GM12878 (cell line): Measurements from ENCODE around the gene FSIP1. TPM values are rescaled to one million over a fixed set of nuclear protein-coding genes. Genes with fewer than 3 reads are reported as not detected.

Experiments used
- ATAC-seq: fragments of 200-7000 bp; cut with Tn5 transposase; 3 replicates; pipeline ENCODE4 v1.9.1; 2020; ENCODE audit warnings: mild to moderate bottlenecking, moderate library complexity
- BruUV-seq: library from RNA; stranded (reverse); fragments of 400-500 nt; replicated peaks from 2 replicates; lab custom pipeline; 2021; lab: Mats Ljungman, UMichigan
- CTCF ChIA-PET: fragments of 300-600 bp; sonication (Branson Sonifier 250); formaldehyde crosslinking; extraction: SDS; loops from one replicate; lab custom pipeline; 2021; ENCODE audit warnings: inconsistent platforms; lab: Yijun Ruan, JAX
- POLR2A ChIA-PET: fragments of 350-600 bp; formaldehyde crosslinking; extraction: SDS; loops from one replicate; lab custom pipeline; 2021; ENCODE audit warnings: inconsistent platforms; lab: Charles Lee
- RAD21 ChIA-PET: fragments of 300-600 bp; sonication (Branson Sonifier 250); formaldehyde crosslinking; loops from one replicate; lab custom pipeline; 2023; ENCODE audit warnings: antibody characterized with exemption; ENCODE audit not compliant: unreplicated experiment; lab: Charles Lee
- SMC1A ChIA-PET: fragments of 300-600 bp; sonication (Branson Sonifier 250); formaldehyde crosslinking; loops from one replicate; lab custom pipeline; 2023; ENCODE audit not compliant: unreplicated experiment, uncharacterized antibody; lab: Charles Lee
- DNase-seq: peaks from one replicate; pipeline ENCODE4 v3.0.0-alpha.2; 2011; ENCODE audit warnings: low read depth, low spot score
- FAIRE-seq: peaks from 3 replicates; lab custom pipeline; 2011; peaks lifted over from hg19 to GRCh38; lab: Jason Lieb, UNC
- H2AFZ ChIP-seq: 2 replicates; pipeline ENCODE4 v1.6.0; 2011; ENCODE audit warnings: low read depth, low read length, control low read depth; ENCODE audit not compliant: control insufficient read depth
- H3K27ac ChIP-seq: 2 replicates; pipeline ENCODE4 v1.5.1; 2011; ENCODE audit warnings: control low read depth; ENCODE audit not compliant: control insufficient read depth, insufficient read depth
- H3K27me3 ChIP-seq, 2 experiments: replicated peaks in 1 of 2; 2 replicates each; pipeline versions ENCODE4 v1.6.0 to v1.6.1; 2011; ENCODE audit warnings: low read length in 1 of 2; ENCODE audit not compliant: control insufficient read depth in 2 of 2, insufficient read depth in 2 of 2
- H3K36me3 ChIP-seq, 2 experiments: 2 replicates each; pipeline ENCODE4 v1.5.1; 2011; ENCODE audit warnings: low read length in 1 of 2; ENCODE audit not compliant: control insufficient read depth in 2 of 2, insufficient read depth in 2 of 2
- H3K4me1 ChIP-seq: 2 replicates; pipeline ENCODE4 v1.6.1; 2011; ENCODE audit warnings: mild to moderate bottlenecking, low read length, moderate library complexity, mixed read lengths; ENCODE audit not compliant: control insufficient read depth, insufficient read depth
- H3K4me2 ChIP-seq: 2 replicates; pipeline ENCODE4 v1.6.0; 2011; ENCODE audit warnings: control low read depth; ENCODE audit not compliant: control insufficient read depth, insufficient read depth
- H3K4me3 ChIP-seq: fragments of 200-600 bp; sonication (generic); 2 replicates; pipeline ENCODE4 v1.5.1; 2016
- H3K79me2 ChIP-seq: 2 replicates; pipeline ENCODE4 v1.6.0; 2011; ENCODE audit warnings: low read length; ENCODE audit not compliant: control insufficient read depth, insufficient read depth
- H3K9ac ChIP-seq: 2 replicates; pipeline ENCODE4 v1.8.0; 2011; ENCODE audit warnings: low read length, control low read depth, mixed read lengths; ENCODE audit not compliant: control insufficient read depth, insufficient read depth
- H3K9me3 ChIP-seq: replicated peaks from 3 replicates; pipeline ENCODE4 v1.5.1; 2011; ENCODE audit warnings: mild to moderate bottlenecking, low read length; ENCODE audit not compliant: control insufficient read depth, insufficient read depth
- H4K20me1 ChIP-seq: 2 replicates; pipeline ENCODE4 v1.6.0; 2011; ENCODE audit not compliant: control insufficient read depth, insufficient read depth
- BCL11A ChIP-seq: IDR thresholded peaks from 2 replicates; pipeline ENCODE4 v1.6.1; 2011; ENCODE audit warnings: low read depth, low read length
- CHD4 ChIP-seq: fragments of 200-600 bp; sonication (generic); IDR thresholded peaks from 2 replicates; pipeline ENCODE4 v1.6.1; 2016; ENCODE audit warnings: mild to moderate bottlenecking
- JUNB ChIP-seq: IDR thresholded peaks from 2 replicates; pipeline ENCODE4 v1.6.1; 2016; ENCODE audit warnings: antibody characterized with exemption, mild to moderate bottlenecking
- MYC ChIP-seq: IDR thresholded peaks from 2 replicates; pipeline ENCODE4 v1.6.1; 2011; ENCODE audit warnings: mild to moderate bottlenecking, low read length, moderate library complexity, inconsistent platforms; ENCODE audit not compliant: insufficient read depth, insufficient replicate concordance, insufficient read length, severe bottlenecking
- RAD21 ChIP-seq: IDR thresholded peaks from 2 replicates; pipeline ENCODE4 v1.6.1; 2011; ENCODE audit warnings: mild to moderate bottlenecking, low read depth, low read length, moderate library complexity; ENCODE audit not compliant: insufficient read depth
- SMAD5 ChIP-seq: IDR thresholded peaks from 2 replicates; pipeline ENCODE4 v1.6.1; 2016; ENCODE audit warnings: antibody characterized with exemption, low read depth
- SUPT20H ChIP-seq: IDR thresholded peaks from 2 replicates; pipeline ENCODE4 v1.6.1; 2011; ENCODE audit warnings: low read depth, mild to moderate bottlenecking, low read length, moderate library complexity, borderline replicate concordance; ENCODE audit not compliant: control insufficient read depth
- TCF7 ChIP-seq: IDR thresholded peaks from 2 replicates; pipeline ENCODE4 v1.6.1; 2014; ENCODE audit warnings: antibody characterized with exemption, borderline replicate concordance
- YBX1 ChIP-seq: fragments of 450-650 bp; IDR thresholded peaks from 2 replicates; pipeline ENCODE4 v1.6.1; 2016; ENCODE audit warnings: antibody characterized with exemption
- WGBS: methylation state at CpG from one replicate; pipeline ENCODE4 v1.1.6; 2016; ENCODE audit warnings: low lambda C conversion rate; ENCODE audit not compliant: insufficient replicate concordance, insufficient coverage; ENCODE audit errors: missing lambda C conversion rate; 5-methylcytosine and 5-hydroxymethylcytosine counted together
- in situ Hi-C: fragments of 300-500 bp; cut with MboI; formaldehyde crosslinking; loops from 9 replicates; pipeline ENCODE4 v1.14.3; 2018; ENCODE audit warnings: mixed read lengths
- intact Hi-C: fragments of 100-400 bp; cut with micrococcal nuclease; formaldehyde crosslinking; loops from one replicate; pipeline ENCODE4 v1.14.2; 2022; ENCODE audit not compliant: unreplicated experiment
- polyA plus RNA-seq, 11 experiments: library from polyadenylated mRNA; depleted of rRNA in 4 of 11; unstranded in 6 of 11; stranded (reverse) in 5 of 11; fragments of >200 nt; fragmentation: Nextera tagmentation in 4 of 11; fragmentation: Illumina TruSeq in 1 of 11; extraction: Ambion mirVana in 4 of 11; extraction: Trizol in 1 of 11; gene quantifications; 1 replicate in 1 of 11; 2 replicates in 10 of 11; pipeline versions ENCODE4 v1.2.1 to v1.2.3, GENCODE V29; 2011 to 2016; ENCODE audit warnings: inconsistent platforms in 2 of 11, missing spikeins in 2 of 11, low read depth in 1 of 11
- total RNA-seq, 4 experiments: library from RNA; depleted of rRNA in 3 of 4; stranded (reverse); fragments of >200 nt in 3 of 4; fragmentation: Illumina TruSeq in 1 of 4; extraction: Trizol in 1 of 4; gene quantifications; 2 replicates each; pipeline versions ENCODE4 v1.2.1 to v1.2.3, GENCODE V29; 2013 to 2021
- TF ChIP-seq, protein P1 (sequence below), 3 experiments: IDR thresholded peaks in 2 of 3; conservative IDR thresholded peaks in 1 of 3; 2 replicates each; pipeline ENCODE4 v1.5.1; 2011; ENCODE audit warnings: low read depth in 3 of 3, low read length in 3 of 3, mild to moderate bottlenecking in 3 of 3, control low read depth in 2 of 3, moderate library complexity in 2 of 3, inconsistent platforms in 1 of 3, mixed read lengths in 1 of 3; ENCODE audit not compliant: control insufficient read depth in 2 of 3, insufficient read depth in 1 of 3; ENCODE audit errors: extremely low read depth in 1 of 3

Gene FSIP1
- total and polyA plus RNA-seq, 10 of the 15 experiments (the other 5 are each of a cell fraction or from before 2014, with no cell fraction given): 0.15 to 0.67 (median 0.35) TPM

DNA sequence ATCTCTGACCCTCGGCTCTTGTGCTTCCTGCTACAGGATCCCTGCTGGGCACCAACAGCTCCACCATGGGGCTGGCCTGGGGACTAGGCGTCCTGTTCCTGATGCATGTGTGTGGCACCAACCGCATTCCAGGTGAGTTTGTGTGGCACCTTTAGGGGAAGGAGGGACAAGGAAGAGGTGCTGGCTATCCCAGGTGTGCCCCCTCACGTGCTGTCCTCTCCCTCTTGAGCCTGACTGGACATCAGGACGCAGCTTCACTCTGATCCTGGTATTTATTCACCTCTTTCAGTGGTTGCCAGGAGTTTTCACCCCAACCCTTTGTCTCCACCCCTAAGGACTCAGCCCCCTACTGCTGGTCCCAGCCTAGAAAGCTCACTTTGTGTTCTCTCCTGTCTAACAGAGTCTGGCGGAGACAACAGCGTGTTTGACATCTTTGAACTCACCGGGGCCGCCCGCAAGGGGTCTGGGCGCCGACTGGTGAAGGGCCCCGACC lies 200.8 kb downstream of the FSIP1 start:
- POLR2A ChIA-PET: no interaction called here
- Histone ChIP-seq H3K79me2 (no peaks in the 10 kb centered on the region), H4K20me1 (no peaks in the 10 kb centered on the region), H3K4me1 (no peaks in the 10 kb centered on the region), H3K9ac (no peak overlapping the region), H3K27me3 (peaks cover 4 to 5% of the 10 kb centered on the region in 2 experiments; a peak in 3 of 4 replicates), H3K36me3 (no peaks in the 10 kb centered on the region), H3K27ac (no peak overlapping the region), H2AFZ (no peak overlapping the region), H3K9me3 (no peaks in the 10 kb centered on the region; the same call in 2 of the 3 replicates), H3K4me3 (no peak overlapping the region), H3K4me2 (no peak overlapping the region)
- in situ Hi-C loops (loop anchor here (5.0 to 25.0 kb wide), 3 partner anchors 455 to 875 kb away; no protein-coding TSS in a partner anchor), intact Hi-C loops (loop anchor here (2.0 to 5.0 kb wide), 5 partner anchors 105 to 870 kb away; no protein-coding TSS in a partner anchor)
- ATAC-seq (no peak), FAIRE-seq (no peak), DNase-seq (no peak)
- WGBS: 71% methylated on average over 13 of the region's 13 CpGs
- BruUV-seq: no TSS peak
- SMC1A ChIA-PET: interaction anchor here (0.6 to 3.5 kb wide), 3 partner anchors 98 to 176 kb away, joined by 3 to 34 read pairs (median 4); no protein-coding TSS in a partner anchor
- CTCF ChIA-PET: interaction anchor here (1.3 to 8.5 kb wide), 3 partner anchors 12 to 175 kb away, joined by 3 to 68 read pairs (median 4); no protein-coding TSS in a partner anchor
- TF ChIP-seq TCF7 (no peak), YBX1 (no peak), SMAD5 (no peak), BCL11A (no peak), SUPT20H (no peak), CHD4 (no peak), MYC (no peak), RAD21 (no peak), JUNB (no peak)
- TF ChIP-seq, protein P1, sequence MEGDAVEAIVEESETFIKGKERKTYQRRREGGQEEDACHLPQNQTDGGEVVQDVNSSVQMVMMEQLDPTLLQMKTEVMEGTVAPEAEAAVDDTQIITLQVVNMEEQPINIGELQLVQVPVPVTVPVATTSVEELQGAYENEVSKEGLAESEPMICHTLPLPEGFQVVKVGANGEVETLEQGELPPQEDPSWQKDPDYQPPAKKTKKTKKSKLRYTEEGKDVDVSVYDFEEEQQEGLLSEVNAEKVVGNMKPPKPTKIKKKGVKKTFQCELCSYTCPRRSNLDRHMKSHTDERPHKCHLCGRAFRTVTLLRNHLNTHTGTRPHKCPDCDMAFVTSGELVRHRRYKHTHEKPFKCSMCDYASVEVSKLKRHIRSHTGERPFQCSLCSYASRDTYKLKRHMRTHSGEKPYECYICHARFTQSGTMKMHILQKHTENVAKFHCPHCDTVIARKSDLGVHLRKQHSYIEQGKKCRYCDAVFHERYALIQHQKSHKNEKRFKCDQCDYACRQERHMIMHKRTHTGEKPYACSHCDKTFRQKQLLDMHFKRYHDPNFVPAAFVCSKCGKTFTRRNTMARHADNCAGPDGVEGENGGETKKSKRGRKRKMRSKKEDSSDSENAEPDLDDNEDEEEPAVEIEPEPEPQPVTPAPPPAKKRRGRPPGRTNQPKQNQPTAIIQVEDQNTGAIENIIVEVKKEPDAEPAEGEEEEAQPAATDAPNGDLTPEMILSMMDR (IDR thresholded peaks at IDR 0.05 in 2 of 3, conservative IDR thresholded peaks at IDR 0.05 in 1 of 3; ENCODE audit: control insufficient read depth in 2 of 3, extremely low read depth in 1 of 3, insufficient read depth in 1 of 3, low read depth in 3 of 3, low read length in 3 of 3): no peak; a peak in 1 of 6 replicates
- RAD21 ChIA-PET: interaction anchor here (2.3 kb wide), 1 partner anchor 175 kb away, joined by 8 read pairs; no protein-coding TSS in a partner anchor
